Osteoblast (primary cell): Measurements from ENCODE around the gene OR2S2. TPM values are rescaled to one million over a fixed set of nuclear protein-coding genes. Genes with fewer than 3 reads are reported as not detected.
"Not testable (repeated sequence)": the region's sequence is repeated elsewhere in the genome, so short reads cannot be mapped to it uniquely, and the experiment has no call there.

Source experiments
- DNase-seq: peaks from one replicate; pipeline ENCODE4 v3.0.0; 2011; ENCODE audit warnings: low spot score, mixed read lengths; ENCODE audit not compliant: insufficient read length; ENCODE audit errors: missing footprints
- H2AFZ ChIP-seq: 2 replicates; pipeline ENCODE4 v1.6.0; 2011; ENCODE audit warnings: mild to moderate bottlenecking, low read length
- H3K27ac ChIP-seq: 2 replicates; pipeline ENCODE4 v1.5.1; 2011; ENCODE audit warnings: mild to moderate bottlenecking, low read depth, low read length, moderate library complexity
- H3K27me3 ChIP-seq: 2 replicates; pipeline ENCODE4 v1.6.0; 2012; ENCODE audit warnings: mild to moderate bottlenecking, control low read depth, inconsistent platforms, low read length, moderate library complexity; ENCODE audit not compliant: insufficient read depth
- H3K36me3 ChIP-seq: 2 replicates; pipeline ENCODE4 v1.5.1; 2011; ENCODE audit warnings: mild to moderate bottlenecking, low read length, control low read depth, moderate library complexity; ENCODE audit not compliant: insufficient read depth
- H3K4me1 ChIP-seq: 2 replicates; pipeline ENCODE4 v1.5.1; 2011; ENCODE audit warnings: mild to moderate bottlenecking, low read length, control low read depth, moderate library complexity; ENCODE audit not compliant: insufficient read depth
- H3K4me2 ChIP-seq: 2 replicates; pipeline ENCODE4 v1.6.0; 2011; ENCODE audit warnings: mild to moderate bottlenecking, low read length; ENCODE audit not compliant: insufficient read depth
- H3K4me3 ChIP-seq: fragments of 200-600 bp; sonication (generic); 3 replicates; pipeline ENCODE4 v1.5.1; 2012; ENCODE audit warnings: mild to moderate bottlenecking, low read length, inconsistent platforms; ENCODE audit not compliant: insufficient read depth
- H3K79me2 ChIP-seq: 2 replicates; pipeline ENCODE4 v1.6.0; 2012; ENCODE audit warnings: mild to moderate bottlenecking, low read length, control low read depth, inconsistent platforms; ENCODE audit not compliant: insufficient read depth
- H3K9me3 ChIP-seq: 2 replicates; pipeline ENCODE4 v1.5.1; 2011; ENCODE audit warnings: low read depth, low read length, control low read depth
- H4K20me1 ChIP-seq: 2 replicates; pipeline ENCODE4 v1.6.0; 2012; ENCODE audit warnings: mild to moderate bottlenecking, low read length, control low read depth; ENCODE audit not compliant: insufficient read depth
- CTCF ChIP-seq: IDR thresholded peaks from 2 replicates; pipeline ENCODE4 v1.5.1; 2011; ENCODE audit warnings: mild to moderate bottlenecking, low read depth, low read length, moderate library complexity; ENCODE audit errors: extremely low read depth
- total RNA-seq: library from RNA; depleted of rRNA; stranded (reverse); fragments of >200 nt; gene quantifications from 2 replicates; pipeline ENCODE4 v1.2.3, GENCODE V29; 2012

Gene OR2S2
- total RNA-seq, 1 donor: under 0.01 TPM

GRCh38 chr9:35993976-35994720, 36.2 kb upstream of the OR2S2 start:
- Histone ChIP-seq H3K4me1 (peaks cover 21% of the 10 kb centered on the region), H3K4me3 (no peak overlapping the region), H3K36me3 (no peaks in the 10 kb centered on the region), H4K20me1 (no peaks in the 10 kb centered on the region), H3K27me3 (peaks cover 2% of the 10 kb centered on the region), H3K27ac (no peak overlapping the region), H3K4me2 (no peak overlapping the region), H2AFZ (no peak overlapping the region), H3K9me3 (no peaks in the 10 kb centered on the region), H3K79me2 (no peaks in the 10 kb centered on the region)
- no peak for TF ChIP-seq CTCF
- no peak for DNase-seq

- not testable (repeated sequence) for DNase-seq
Observed at GRCh38 chr9:35993136-35993535, 35.2 kb upstream of the OR2S2 start.

DNA sequence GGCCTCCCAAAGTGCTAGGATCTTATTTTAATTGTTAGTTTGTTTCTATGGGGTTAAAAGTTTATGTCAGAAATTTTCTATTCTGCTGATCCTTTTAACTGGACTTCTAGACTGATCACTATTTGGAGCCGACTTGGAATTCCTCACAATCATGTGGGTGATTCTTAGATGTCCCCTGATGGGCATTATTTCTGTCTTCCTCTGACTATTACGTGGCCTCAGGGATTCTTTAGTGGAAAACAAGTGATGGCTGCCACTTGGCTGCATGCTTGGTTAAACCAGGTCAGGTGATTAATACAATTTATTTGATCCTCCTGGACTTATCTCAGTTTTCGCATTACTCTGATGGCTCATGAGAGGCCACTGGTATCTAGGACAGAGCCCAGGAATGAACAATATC, 32.2 kb upstream of the OR2S2 start:
- Histone ChIP-seq H3K27me3 (peaks cover 2% of the 10 kb centered on the region), H3K79me2 (no peaks in the 10 kb centered on the region), H3K36me3 (no peaks in the 10 kb centered on the region), H3K9me3 (no peaks in the 10 kb centered on the region), H4K20me1 (no peaks in the 10 kb centered on the region), H3K4me1 (no peaks in the 10 kb centered on the region), H2AFZ (no peak overlapping the region), H3K4me2 (no peak overlapping the region), H3K4me3 (no peak overlapping the region), H3K27ac (no peak overlapping the region)
- DNase-seq: no peak
- TF ChIP-seq CTCF: no peak

More at GRCh38 chr9:35993136-35993535, 35.2 kb upstream of the OR2S2 start:
- not testable (repeated sequence) for H3K9me3 ChIP-seq, H3K79me2 ChIP-seq, H3K27me3 ChIP-seq, H4K20me1 ChIP-seq, H3K4me3 ChIP-seq, H3K27ac ChIP-seq, H3K4me2 ChIP-seq, H2AFZ ChIP-seq, H3K36me3 ChIP-seq
- H3K4me1 ChIP-seq: peaks cover 21% of the 10 kb centered on the region

- Histone ChIP-seq H3K9me3 (no peaks in the 10 kb centered on the region), H2AFZ (no peak overlapping the region), H3K27me3 (peaks cover 29% of the 10 kb centered on the region), H3K27ac (no peak overlapping the region), H3K4me3 (no peak overlapping the region), H3K36me3 (no peaks in the 10 kb centered on the region), H3K4me2 (no peak overlapping the region), H3K79me2 (no peaks in the 10 kb centered on the region), H3K4me1 (no peaks in the 10 kb centered on the region), H4K20me1 (no peaks in the 10 kb centered on the region)
- DNase-seq: peak; percentile 62
- TF ChIP-seq CTCF: no peak
Observed at GRCh38 chr9:35984021-35984420, 26.1 kb upstream of the OR2S2 start.
